ENCODE data around the gene PLXNB2.

PLXNB2 gene

DNA sequence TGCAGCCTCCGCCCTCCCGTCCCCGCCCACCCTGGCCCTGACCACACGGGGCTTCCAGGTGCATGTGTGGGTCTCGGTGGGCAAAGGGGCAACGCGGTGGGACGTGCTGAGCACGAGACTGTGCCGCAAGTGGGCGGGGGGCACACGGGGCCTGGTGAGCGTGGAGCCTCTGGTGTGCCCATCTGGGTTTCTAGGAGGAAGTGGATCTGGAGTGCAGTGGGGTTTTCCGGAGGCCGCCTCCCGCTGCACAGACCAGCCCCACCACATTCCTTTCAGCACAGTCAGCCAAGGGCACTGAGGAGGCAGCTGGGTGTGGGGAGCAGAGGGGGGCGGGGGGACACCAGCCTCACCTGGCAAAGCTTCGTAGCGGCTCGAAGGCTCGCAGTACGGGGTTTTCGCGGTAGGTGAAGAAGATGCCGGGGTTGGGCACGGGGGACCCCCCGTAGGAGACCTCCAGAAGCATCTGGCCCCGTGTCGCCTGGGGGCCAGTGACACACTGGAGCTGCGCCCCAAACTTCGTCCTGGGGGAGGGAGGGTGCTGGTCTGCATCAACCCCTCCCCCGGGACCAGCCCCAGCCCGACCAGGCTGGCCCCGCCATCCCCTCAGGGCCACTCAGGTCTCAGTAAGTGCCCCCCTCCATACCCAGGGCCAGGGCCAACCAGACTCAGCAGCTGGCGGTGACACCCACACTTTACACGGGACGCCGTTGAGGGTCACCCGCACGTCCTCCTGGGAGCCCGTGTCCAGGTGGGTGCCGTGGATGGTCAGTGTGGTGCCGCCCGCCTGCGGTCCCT is 24.9 kb downstream of the PLXNB2 start:
- no peak overlapping the region for H3K27ac ChIP-seq
- TF ChIP-seq, protein P1, sequence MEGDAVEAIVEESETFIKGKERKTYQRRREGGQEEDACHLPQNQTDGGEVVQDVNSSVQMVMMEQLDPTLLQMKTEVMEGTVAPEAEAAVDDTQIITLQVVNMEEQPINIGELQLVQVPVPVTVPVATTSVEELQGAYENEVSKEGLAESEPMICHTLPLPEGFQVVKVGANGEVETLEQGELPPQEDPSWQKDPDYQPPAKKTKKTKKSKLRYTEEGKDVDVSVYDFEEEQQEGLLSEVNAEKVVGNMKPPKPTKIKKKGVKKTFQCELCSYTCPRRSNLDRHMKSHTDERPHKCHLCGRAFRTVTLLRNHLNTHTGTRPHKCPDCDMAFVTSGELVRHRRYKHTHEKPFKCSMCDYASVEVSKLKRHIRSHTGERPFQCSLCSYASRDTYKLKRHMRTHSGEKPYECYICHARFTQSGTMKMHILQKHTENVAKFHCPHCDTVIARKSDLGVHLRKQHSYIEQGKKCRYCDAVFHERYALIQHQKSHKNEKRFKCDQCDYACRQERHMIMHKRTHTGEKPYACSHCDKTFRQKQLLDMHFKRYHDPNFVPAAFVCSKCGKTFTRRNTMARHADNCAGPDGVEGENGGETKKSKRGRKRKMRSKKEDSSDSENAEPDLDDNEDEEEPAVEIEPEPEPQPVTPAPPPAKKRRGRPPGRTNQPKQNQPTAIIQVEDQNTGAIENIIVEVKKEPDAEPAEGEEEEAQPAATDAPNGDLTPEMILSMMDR (conservative IDR thresholded peaks at IDR 0.05): no peak

GRCh38 chr22:50281957-50282356 is 25.5 kb downstream of the PLXNB2 start:
- TF ChIP-seq, protein P1 (conservative IDR thresholded peaks at IDR 0.05): no peak
- no peak overlapping the region for H3K27ac ChIP-seq

DNA sequence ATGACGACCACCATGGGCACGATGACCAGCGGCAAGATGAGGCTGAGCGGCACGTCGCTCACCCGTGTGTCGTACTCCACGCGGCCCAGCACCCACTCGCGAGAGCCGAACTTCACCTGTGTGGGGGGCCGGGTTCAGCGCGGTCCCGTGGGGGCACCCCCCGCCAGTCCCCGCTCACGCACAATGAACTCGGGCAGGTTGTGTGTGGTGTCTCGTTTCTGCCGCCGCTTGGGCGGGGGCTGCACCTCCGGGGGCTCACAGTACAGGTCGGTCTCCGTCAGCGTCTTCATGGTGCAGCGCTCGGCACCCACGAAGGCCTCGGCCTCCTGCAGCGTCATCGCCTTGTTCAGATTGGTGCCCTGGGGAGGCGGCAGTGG is 26.1 kb downstream of the PLXNB2 start:
- TF ChIP-seq, protein P1 (conservative IDR thresholded peaks at IDR 0.05): no peak
- H3K27ac ChIP-seq: no peak overlapping the region

- H3K27ac ChIP-seq: no peak overlapping the region
- TF ChIP-seq, protein P1 (conservative IDR thresholded peaks at IDR 0.05): no peak
These were observed 26.6 kb downstream of the PLXNB2 start for GRCh38 chr22:50280708-50281383.

DNA sequence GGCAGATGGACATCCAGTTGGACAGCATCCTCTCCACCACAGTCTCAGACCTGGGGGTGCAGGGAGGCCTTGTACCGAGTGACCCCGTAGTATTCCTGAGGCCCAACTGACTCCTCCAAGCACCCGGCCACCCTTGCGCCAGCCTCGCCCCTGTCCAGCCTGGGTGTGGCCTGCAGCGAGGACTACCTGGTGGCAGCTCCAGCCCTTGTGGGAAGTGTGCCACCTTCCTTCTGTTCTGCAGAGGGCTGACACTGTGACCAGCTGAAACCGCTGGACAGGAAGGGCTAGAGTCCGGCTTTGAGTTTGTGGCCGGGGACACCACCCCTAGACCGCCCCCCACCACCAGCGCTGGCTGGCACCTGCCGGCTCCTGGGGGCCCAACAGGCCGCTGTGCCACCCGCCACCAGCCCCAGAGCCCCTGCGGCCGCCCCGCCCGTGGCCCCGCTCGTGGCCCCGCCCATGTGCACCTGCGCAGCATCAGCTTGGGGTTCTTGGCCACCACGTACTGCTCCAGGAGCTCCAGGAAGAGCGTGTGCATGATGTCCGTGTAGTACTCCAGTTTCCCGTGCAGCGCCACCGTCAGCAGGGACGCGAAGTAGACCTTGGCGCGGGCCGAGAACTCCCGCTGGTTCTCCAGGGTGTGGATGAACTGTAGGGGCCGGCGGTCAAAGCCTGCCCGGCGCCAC is 27.3 kb downstream of the PLXNB2 start:
- H3K27ac ChIP-seq: no peak overlapping the region
- TF ChIP-seq, protein P1 (conservative IDR thresholded peaks at IDR 0.05): no peak

GRCh38 chr22:50278956-50279619 is 28.4 kb downstream of the PLXNB2 start:
- TF ChIP-seq, protein P1 (conservative IDR thresholded peaks at IDR 0.05): no peak
- H3K27ac ChIP-seq: no peak overlapping the region

GRCh38 chr22:50278461-50278860 is 29.0 kb downstream of the PLXNB2 start:
- no peak overlapping the region for H3K27ac ChIP-seq
- TF ChIP-seq, protein P1 (conservative IDR thresholded peaks at IDR 0.05): no peak

Measured in VCaP (cell line).